Dedifferentiated amniotic fluid mesenchymal stem cell (primary cell): Measurements from ENCODE around the gene SLC36A1.
"Not testable (repeated sequence)": the region's sequence is repeated elsewhere in the genome, so short reads cannot be mapped to it uniquely, and the experiment has no call there.

Experiments
- DNase-seq: peaks from one replicate; pipeline ENCODE4 v3.0.0-alpha.2; 2016; ENCODE audit errors: extremely low spot score

SLC36A1 gene

GRCh38 chr5:151447174-151448037 lies at the start of gene SLC36A1:
Gene SLC36A1, plus strand, starts transcription at chr5:151447603. Its CDS starts 11,190 bp downstream, at chr5:151458793.
- DNase-seq = peak; percentile 88

- no peak for DNase-seq
These were observed 41.9 kb upstream of the SLC36A1 start for GRCh38 chr5:151405334-151406160.

- peak; percentile 14 for DNase-seq
These were observed 41.0 kb upstream of the SLC36A1 start for GRCh38 chr5:151406322-151406947.

- DNase-seq = peak; percentile 12
These were observed 38.7 kb upstream of the SLC36A1 start for GRCh38 chr5:151408591-151409230.

- DNase-seq = no peak
These were observed 33.6 kb upstream of the SLC36A1 start for GRCh38 chr5:151413800-151414199.

GRCh38 chr5:151414536-151414935 lies 32.9 kb upstream of the SLC36A1 start:
- no peak for DNase-seq

- no peak for DNase-seq
These were observed 29.7 kb upstream of the SLC36A1 start for GRCh38 chr5:151417712-151418111.

GRCh38 chr5:151420127-151420526 lies 27.3 kb upstream of the SLC36A1 start:
- DNase-seq = no peak

GRCh38 chr5:151424892-151425523 lies 22.4 kb upstream of the SLC36A1 start:
- no peak for DNase-seq

GRCh38 chr5:151426347-151426746 lies 21.1 kb upstream of the SLC36A1 start:
- DNase-seq = not testable (repeated sequence)

- DNase-seq = no peak
These were observed 20.1 kb upstream of the SLC36A1 start for GRCh38 chr5:151427258-151427657.

- DNase-seq = no peak
These were observed 16.7 kb upstream of the SLC36A1 start for GRCh38 chr5:151430731-151431130.

- no peak for DNase-seq
These were observed 15.7 kb upstream of the SLC36A1 start for GRCh38 chr5:151431666-151432065.

GRCh38 chr5:151432210-151432609 lies 15.2 kb upstream of the SLC36A1 start:
- DNase-seq = no peak

- no peak for DNase-seq
These were observed 12.7 kb upstream of the SLC36A1 start for GRCh38 chr5:151434570-151435237.

GRCh38 chr5:151448038-151448985 lies 909 bp downstream of the SLC36A1 start:
- DNase-seq = no peak

GRCh38 chr5:151449297-151449696 lies 1.9 kb downstream of the SLC36A1 start:
- no peak for DNase-seq

GRCh38 chr5:151449839-151450238 lies 2.4 kb downstream of the SLC36A1 start:
- no peak for DNase-seq

- no peak for DNase-seq
These were observed 3.2 kb downstream of the SLC36A1 start for GRCh38 chr5:151450605-151451004.
